ENCODE results near the gene THOC1.
A peak's percentile ranks its signal among the peaks of the same experiment; 100 is the strongest.

Gene THOC1

DNA sequence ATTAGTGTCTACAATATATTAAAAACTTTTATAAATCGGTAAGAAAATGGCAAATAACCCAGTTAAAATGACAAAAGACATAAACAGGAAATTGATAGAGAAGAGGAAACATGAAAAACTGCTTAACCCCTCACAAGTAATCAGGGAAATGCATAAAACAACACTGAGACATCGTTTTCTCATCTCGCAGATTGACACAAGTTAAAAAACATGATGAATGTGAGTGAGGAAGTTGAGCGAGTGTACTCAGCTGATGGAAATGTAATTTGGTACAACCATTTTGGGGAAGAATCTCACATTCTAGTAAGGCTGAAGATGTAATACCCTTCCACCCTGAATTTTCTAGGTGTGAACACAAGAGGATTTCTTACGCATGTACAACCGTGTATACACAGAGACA, 18.0 kb upstream of the THOC1 start:
- no peak for DNase-seq (ENCODE audit: low read depth)

DNA sequence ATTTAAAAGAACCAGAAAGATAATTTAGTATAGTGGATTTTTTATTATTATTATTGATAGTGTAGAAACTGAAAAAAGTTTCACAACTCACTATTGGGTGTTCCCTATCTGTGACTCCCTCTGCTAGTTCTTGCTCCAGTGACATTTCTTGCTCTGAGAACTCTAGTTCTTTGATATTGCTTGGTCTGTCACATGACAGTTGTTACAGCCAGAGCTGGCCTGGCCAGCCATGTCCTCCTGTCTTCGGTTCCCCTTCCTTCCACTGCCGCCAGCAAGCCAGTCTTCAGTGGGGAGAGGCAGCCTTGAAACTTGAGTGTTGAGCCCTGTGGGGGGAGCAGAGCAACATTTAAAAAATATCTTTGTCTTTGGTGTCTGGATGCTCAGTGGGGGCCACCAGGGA, 7.6 kb upstream of the THOC1 start:
- no peak for DNase-seq (ENCODE audit: low read depth)

DNA sequence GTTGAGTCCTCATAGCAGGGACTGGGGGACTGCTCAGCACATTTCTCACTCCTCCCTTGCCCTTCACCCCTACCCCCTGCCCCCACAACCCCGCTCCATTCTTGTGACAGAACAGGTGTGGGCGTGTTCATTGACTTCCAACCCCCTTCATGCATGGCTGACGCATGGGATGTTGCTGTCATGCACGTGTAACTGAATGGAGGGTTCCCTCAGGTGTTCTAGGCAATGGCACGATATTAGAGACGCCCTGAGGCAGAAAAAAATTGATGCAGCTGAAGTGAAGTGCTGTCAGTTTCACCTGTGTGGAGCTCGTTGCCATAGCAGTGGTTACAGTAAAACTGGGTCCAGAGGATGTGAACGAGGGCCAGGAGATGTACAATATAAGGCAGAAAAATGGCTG, 6.5 kb upstream of the THOC1 start:
- no peak for DNase-seq (ENCODE audit: low read depth)

DNA sequence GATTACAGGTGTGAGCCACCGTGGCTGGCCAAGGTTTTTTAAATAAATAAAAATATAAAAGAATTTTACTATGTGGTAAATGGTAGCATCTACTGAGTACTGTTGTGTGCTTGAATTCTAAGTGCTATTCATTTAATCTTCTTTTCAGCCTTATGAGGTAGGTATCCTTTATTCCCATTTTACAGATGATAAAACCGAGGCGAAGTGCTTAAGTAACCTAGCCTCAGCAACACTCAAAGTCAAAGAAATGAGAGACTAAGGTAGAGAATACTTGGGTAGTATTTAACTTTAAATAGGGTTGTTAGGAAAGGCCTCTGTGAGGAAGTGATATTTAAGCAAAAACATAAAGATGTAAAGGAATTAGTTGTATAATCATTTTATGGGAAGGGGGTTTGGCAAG, 5.7 kb upstream of the THOC1 start:
- DNase-seq (ENCODE audit: low read depth), result no peak

DNA sequence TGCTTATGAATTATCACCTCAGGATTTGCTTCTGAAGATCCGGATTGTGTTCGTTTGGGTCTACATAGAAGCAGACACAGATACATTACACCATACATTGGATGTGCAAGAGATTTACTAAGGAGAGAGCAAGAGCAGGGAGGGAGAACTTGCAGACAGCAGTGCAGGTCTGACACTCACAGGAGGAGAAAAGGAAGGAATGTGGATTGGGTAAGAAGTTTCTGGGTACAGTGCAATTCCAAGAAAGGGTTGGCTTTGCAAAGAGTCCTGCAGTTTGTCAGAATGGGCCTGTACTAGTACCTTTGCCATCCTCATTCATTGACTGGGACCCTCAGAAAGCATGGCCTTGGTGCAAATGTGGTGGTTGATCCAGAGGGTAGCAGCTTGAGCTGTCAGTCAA, 4.8 kb upstream of the THOC1 start:
- DNase-seq (ENCODE audit: low read depth), result no peak

DNA sequence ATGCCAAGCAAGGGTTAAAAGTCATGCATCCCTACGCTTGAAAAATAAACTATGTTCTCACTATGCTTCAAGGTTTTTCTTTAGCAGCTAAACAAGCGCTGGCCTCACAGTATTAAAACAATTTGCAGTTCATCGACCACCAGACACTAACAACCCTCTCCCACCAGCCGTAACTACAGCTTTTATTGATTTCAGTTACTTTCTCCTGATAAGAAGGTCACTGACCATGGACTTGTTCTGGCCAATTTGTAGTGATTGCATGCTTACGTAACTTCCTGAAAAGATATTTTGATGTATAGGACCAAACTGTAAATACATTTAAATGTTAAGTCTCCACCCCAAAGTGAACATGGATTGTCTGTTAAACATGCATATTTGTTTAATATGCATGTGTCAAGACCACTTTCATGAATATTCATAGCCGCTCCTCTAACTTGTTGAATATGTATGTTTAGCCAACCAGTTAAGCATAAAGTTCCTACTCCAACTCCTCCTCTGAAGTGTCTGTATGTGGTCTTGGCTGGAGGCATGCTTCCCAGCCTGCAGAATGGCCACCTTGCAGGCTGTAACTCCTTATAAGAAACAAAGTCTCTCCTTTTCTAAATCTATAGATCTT, 1.7 kb upstream of the THOC1 start:
- no peak for DNase-seq (ENCODE audit: low read depth)

DNA sequence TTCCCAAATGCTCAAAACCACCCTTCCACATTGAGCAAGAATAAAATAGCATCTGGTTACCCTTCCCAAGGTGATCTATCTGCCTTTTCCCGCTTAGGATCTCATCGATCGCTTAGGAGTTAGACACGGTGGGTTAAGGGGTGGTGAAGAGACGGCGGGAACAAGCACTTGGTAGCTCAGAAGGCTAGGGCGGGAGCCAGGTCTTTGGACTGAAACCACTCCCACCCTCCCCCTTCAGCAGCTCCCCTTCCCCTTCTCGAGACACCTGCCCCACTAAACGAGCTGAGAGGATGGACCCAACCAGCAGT, 513 bp downstream of the THOC1 start:
- DNase-seq (ENCODE audit: low read depth), result no peak

DNA sequence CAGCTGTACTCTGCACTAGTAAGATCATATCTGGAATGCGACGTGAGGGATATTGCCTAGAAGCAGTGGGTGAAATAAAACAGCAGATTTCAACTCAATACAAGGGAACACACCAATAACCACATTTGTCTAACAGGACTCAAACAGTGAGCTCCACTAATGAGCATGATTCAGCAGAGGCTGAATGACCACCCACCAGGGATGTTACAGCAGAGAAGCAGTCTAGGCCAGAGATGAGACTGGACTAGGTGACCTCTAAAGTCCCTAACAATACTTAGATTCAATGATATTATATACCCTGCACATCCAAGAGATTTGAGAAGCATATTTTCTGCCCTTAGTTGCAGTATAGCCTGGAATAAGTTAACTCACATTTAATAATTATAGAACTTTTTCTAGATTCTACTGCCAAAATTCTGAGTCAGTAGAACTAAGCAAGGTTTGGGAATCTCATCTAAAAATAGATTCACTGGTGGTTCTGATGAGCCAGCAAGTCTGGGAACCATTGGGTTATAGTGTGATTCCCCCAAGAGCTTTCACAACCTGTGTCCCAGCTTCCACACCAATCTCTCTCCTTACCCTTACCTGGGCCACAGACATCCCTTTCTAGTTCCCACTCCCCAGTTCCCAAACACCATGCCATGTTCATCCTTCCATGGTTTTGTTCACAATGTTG, 6.3 kb downstream of the THOC1 start:
- DNase-seq (ENCODE audit: low read depth), result no peak

DNA sequence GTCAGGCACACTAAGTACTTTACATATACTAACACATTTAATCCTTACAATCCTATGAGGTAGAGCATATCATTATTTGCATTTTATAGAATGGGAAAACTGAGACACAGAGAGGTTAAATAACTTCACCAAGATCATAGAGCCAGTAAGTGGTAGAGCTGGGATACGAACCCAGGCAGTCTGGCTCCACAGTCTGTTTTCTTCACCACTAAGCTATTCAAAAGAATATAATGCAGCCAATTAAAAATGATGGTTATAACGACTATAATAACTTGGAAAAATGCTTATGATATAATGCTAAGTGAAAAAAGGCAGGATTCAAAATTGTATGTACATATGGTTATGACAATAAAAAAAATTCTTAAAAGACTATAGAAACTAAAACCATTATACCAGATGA, 7.3 kb downstream of the THOC1 start:
- DNase-seq (ENCODE audit: low read depth), result no peak

DNA sequence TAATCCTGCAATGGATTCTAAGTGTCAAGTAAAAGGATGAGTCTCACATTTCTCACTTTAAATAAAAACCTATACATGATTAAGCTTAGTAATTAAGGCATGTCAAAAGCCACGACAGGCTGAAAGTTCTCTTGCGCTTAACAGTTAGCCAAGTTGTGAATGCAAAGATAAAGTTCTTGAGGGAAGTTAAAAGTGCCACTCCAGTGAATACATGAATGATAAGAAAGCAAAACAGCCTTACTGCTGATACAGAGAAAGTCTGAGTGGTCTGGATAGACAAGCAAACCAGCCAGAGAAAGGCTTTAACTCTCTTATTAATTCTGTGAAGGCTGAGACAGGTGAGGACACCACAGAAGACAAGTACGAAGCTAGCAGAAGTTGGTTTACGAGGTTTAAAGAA, 12.7 kb downstream of the THOC1 start:
- no peak for DNase-seq (ENCODE audit: low read depth)

DNA sequence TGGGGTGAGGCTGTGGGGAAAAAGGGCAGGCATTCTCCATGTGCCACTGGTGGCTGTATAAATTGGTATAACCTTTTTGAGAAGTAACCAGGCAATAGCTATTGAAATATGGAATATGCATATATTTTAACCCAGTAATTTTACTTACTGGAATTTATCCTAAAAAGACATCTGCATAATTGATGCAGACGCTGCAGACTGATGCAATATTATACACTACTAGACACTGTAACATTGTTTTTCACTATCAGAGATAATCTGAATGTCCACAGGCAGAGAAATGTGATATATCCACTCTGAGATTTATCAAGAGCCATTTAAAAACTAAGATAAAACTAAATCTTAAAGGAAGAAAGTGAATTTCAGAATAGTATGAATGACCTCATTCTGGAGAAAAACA, 14.7 kb downstream of the THOC1 start:
- DNase-seq (ENCODE audit: low read depth), result no peak

DNA sequence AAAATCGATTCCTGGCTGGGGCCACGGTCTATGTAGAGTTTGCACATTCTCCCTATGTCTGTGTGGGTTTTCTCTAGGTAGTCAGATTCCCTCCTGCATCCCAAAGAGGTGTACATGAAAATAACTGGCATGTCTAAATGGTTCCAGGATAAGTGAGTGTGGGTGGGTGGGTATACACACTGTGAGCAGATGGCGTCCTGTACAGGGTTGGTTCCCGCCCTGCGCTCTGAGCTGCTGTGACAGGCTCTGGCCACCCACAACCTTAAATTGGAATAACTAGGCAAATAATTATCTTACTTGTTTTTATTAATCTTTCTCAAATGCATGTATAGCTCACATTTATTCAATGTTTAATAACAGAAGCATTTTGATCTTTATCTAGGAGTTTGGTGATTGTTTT, 16.3 kb downstream of the THOC1 start:
- no peak for DNase-seq (ENCODE audit: low read depth)

DNA sequence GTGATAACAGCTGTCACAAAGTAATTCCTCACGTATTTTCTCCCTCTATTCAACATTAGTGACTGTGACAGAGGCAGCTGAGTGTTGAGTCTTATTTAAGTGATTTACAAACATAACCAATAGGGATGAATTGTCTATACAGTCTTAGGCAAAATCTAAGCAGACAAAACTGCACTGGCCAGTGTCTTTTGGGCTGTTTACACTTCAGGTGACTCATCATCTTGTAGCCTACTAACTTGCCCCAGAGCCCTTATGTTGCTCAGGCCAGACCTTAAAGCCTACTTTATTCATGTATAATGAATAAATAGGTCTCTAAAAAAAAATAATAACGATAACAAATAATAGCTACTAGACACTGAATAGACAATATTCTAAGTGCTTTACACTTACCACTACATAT, 17.2 kb downstream of the THOC1 start:
- peak; percentile 60 for DNase-seq (ENCODE audit: low read depth)

DNA sequence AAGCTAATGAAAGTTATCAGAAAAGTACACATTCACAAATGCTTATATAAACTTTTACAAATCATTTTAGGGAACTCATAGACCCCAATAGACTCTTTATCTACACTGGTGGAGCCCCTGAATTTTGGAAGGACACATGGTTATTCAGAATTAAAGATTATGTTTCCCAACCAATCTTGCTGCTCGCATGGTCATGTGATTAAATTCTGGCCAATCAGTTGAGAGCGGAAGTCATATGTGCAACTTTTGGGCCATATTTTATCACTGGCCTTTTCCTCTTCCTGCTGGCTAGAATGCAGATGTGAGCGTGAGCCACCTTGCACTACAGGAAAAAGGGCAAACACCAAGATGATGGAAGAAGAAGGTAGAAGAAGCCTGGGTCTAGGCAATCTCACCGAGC, 19.8 kb downstream of the THOC1 start:
- DNase-seq (ENCODE audit: low read depth), result no peak

DNA sequence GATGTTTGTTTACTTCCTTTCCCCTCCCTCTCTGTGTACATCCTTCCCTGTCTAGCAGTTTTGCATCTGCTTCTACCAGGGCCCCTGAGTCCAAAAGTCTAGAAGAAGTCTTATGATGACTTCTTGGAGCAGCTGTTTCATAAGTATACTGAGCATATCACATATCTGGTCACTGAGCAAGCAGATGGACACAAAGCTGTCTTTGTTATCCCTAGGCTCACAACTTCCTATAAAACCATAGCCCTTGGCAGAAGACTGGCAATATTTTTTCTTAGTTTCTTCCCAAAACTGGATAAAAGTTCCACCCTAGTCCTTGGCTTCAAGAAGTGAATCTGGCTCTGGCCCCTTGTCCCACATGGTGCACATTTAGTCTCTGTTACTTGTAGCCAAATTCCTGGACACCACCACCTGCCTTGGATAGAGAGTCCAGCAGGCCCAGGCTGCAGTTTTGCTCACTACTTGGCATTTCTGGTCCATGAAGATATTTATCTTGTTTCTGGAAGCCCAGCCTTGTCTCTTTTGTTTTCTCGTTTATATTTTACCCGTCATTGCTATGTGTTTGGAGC, 22.5 kb downstream of the THOC1 start:
- no peak for DNase-seq (ENCODE audit: low read depth)

DNA sequence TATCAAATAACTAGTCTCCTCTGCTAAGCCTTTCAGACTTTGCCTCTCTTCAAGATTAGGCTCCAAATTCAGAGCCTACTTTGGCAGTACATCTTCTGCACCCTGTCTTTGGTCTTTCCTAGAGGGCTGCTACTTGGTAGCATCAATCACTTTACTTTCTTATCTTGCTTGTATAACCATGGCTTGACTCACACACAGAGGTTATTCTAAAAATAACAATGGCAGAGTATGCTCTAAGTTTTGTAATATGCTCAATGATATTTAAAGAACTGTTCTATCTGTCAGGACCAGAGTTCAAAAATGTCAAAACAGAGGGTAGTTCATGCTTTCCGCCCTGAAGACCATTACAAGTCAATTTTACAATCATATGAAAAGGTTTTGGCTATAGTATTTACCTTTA, 27.7 kb downstream of the THOC1 start:
- no peak for DNase-seq (ENCODE audit: low read depth)

DNA sequence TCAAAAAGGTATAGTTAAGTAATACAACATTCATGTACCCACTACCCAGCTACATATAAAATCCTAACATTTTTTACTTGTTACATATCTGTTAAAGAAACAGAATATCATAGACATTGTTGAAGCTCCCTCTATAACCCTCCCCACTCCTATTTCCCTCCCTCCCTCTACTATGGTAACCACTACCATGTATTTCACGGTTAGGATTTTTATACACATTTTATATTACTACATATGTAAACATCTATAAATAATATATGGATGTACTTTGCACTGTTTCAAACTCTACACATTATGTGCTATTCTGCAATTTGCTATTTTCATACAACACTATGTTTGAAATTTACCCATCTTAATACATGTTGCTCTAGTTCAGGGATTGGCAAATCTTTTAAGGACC, 36.3 kb downstream of the THOC1 start:
- DNase-seq (ENCODE audit: low read depth), result no peak

DNA sequence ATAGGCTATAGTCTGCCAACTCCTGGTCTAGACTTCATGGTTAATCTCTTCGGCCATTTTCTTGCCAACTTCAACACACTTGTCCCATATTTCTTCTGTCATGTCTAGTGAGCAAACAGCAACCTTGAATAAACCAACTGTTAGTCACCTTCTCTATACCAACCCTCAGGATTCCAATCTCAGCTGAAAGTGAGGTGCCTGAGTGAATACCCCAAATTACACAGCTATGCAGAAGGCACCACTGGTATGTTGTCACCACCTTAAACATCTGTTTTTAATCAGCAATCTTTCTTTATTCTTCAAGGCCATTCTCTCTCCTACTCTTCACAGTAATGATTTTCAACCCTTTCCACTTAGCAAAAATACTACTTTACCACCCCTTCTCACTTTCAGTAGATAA, 39.3 kb downstream of the THOC1 start:
- DNase-seq (ENCODE audit: low read depth), result no peak

DNA sequence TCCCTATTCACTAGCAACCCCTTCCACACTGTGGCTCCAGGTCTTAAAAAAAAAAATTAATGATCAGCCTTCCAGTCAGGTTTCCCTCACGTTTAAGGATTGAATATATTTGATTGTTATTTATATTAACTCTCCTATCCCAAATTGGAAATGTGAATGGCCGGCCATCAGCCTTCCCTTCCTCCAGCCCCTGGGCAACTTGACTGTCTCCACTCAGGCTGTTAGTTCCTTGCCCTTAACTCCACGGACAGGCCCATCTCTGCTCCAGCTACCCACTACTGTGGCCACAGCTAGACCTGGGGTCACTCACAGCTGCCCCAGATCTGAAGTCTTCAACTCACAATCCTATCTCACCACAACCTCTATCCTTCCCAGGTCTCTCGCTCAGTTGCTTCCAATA, 39.9 kb downstream of the THOC1 start:
- no peak for DNase-seq (ENCODE audit: low read depth)

DNA sequence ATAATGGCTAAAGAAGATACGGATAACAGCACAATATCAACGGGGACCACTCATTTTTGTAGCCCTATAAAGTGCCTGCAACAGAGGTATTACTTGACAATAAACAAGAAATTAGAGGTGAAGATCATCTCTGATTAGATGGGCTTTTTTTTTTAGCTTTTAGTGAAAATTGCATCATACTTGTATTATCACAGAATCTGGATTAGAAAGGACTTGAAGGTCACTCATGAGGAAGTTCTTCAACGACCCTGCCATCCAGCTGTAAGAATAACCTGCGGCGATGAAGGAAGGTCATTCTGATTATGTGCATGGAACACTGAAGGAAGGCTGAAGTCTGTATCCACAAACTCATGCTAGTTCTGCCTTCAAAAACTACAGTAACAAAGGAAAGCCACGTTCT, 40.5 kb downstream of the THOC1 start:
- no peak for DNase-seq (ENCODE audit: low read depth)

DNA sequence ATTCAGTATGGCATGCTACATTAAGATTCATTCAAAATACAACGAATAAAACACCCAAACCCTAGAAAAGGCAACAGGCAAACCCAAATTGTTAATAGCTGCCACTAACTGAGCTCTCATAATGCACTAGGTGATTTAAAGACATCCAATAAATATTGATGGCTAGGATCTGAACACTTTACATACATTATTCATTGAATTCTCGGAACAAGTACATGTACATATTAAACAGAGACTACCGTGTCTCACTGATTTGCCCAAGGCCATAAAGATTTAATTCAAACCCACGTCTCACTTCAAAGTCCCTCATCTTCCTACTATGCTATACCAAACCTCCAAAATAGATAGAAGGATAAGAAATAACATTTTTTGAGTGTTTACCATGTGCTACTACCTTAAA, 42.1 kb downstream of the THOC1 start:
- DNase-seq (ENCODE audit: low read depth), result no peak

DNA sequence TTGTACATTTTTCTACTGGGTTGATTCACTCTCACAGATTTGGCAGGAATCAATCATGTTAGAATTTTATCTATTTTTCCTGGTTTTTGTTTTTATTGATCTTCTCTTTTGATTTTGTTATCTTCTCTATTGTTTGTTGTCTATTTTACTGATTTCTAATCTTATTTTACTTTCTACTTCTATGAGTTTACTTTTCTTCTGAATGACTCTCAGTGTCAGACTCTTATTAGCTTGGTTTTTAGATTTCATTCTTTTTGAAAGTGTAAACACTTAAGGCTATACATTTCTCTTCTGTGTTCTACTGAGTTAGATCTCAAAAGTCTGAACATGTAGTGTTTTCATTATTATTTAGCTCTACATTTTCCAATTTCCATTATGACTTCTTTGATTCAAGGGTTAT, 47.1 kb downstream of the THOC1 start:
- DNase-seq (ENCODE audit: low read depth), result no peak

DNA sequence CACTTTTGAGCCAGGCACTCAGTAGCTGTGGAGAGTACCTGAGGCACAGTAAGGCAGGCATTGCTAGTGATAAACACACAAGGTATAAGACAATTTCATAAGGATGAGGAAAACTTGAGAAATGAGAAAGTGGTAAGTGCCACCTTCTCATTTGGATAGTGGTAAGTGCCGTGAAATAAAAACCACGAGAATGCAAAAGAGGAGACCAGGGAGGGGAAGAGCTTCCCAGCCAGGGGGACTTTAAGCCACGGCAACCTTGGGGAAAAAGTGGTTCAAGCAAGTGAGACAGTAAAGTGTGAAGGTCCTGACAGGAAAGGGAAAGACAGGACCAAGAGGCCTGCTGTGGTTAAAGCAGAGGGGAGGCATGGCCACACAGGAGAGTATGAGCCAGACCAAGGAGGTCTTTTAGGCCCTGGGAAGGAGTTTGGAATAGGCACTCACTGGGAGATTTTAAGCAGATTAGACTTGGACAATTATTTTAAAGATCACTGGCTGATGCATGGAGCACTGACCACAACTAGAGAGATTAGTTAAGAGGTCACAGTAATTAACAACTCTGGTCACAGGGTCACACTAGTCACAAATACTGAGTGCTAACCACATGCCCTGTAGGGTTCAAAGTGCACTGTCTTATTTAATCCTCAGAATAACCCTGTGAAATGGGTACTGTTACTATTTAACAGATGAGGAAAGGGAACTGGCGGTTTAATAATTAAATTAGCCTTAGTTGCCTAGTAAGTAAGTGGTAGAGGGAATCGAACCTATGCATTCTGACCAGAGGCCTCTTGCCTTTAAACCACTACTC, 50.1 kb downstream of the THOC1 start:
- DNase-seq (ENCODE audit: low read depth), result no peak

Data from ELR (cell line).